Adipocyte (in vitro differentiated cells): ENCODE results near the gene PCDHA4.
"Not testable (repeated sequence)": the region's sequence is repeated elsewhere in the genome, so short reads cannot be mapped to it uniquely, and the experiment has no call there.

Source experiments
- DNase-seq: peaks from one replicate; pipeline ENCODE4 v3.0.0-alpha.2; 2015; ENCODE audit warnings: low read depth
- H3K27me3 ChIP-seq: replicated peaks from 2 replicates; pipeline ENCODE4 v1.7.0; 2013; ENCODE audit warnings: mild to moderate bottlenecking, low read length, moderate library complexity; ENCODE audit not compliant: control insufficient read depth, insufficient read depth
- H3K36me3 ChIP-seq: 2 replicates; pipeline ENCODE4 v1.7.0; 2013; ENCODE audit warnings: low read length, mild to moderate bottlenecking, moderate library complexity; ENCODE audit not compliant: control insufficient read depth, insufficient read depth, severe bottlenecking
- H3K4me1 ChIP-seq: 2 replicates; pipeline ENCODE4 v1.7.0; 2013; ENCODE audit warnings: mild to moderate bottlenecking, low read length, moderate library complexity; ENCODE audit not compliant: control insufficient read depth, insufficient read depth
- H3K4me3 ChIP-seq: 2 replicates; pipeline ENCODE4 v1.7.0; 2013; ENCODE audit warnings: mild to moderate bottlenecking, low read length, moderate library complexity
- H3K9ac ChIP-seq: 2 replicates; pipeline ENCODE4 v1.7.0; 2013; ENCODE audit warnings: mild to moderate bottlenecking, low read length, moderate library complexity
- H3K9me3 ChIP-seq: 2 replicates; pipeline ENCODE4 v1.7.0; 2013; ENCODE audit warnings: mild to moderate bottlenecking, low read length, moderate library complexity; ENCODE audit not compliant: control insufficient read depth

PCDHA4 gene

DNA sequence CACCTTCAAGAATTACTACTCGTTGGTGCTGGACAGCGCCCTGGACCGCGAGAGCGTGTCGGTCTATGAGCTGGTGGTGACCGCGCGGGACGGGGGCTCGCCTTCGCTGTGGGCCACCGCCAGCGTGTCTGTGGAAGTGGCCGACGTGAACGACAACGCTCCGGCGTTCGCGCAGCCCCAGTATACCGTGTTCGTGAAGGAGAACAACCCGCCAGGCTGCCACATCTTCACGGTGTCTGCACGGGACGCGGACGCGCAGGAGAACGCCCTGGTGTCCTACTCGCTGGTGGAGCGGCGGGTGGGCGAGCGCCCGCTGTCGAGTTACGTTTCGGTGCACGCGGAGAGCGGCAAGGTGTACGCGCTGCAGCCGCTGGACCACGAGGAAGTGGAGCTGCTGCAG lies 16.1 kb downstream of the PCDHA4 start:
- not testable (repeated sequence) for H3K9me3 ChIP-seq, DNase-seq, H3K4me3 ChIP-seq, H3K27me3 ChIP-seq, H3K36me3 ChIP-seq, H3K9ac ChIP-seq, H3K4me1 ChIP-seq

DNA sequence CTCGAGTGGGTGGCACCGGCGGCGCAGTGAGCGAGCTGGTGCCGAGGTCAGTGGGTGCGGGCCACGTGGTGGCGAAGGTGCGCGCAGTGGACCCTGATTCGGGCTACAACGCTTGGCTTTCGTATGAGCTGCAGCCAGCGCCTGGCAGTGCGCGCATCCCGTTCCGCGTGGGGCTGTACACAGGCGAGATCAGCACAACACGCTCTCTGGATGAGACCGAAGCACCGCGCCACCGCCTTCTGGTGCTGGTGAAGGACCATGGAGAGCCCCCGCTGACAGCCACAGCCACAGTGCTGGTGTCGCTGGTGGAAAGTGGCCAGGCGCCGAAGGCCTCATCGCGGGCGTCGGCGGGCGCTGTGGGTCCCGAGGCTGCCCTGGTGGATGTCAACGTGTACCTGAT lies 16.6 kb downstream of the PCDHA4 start:
- Histone ChIP-seq H3K27me3 (no peaks in the 10 kb centered on the region), H3K36me3 (no peaks in the 10 kb centered on the region), H3K9me3 (peaks cover 2% of the 10 kb centered on the region), H3K9ac (no peak overlapping the region), H3K4me1 (no peaks in the 10 kb centered on the region), H3K4me3 (no peak overlapping the region)
- DNase-seq: no peak

DNA sequence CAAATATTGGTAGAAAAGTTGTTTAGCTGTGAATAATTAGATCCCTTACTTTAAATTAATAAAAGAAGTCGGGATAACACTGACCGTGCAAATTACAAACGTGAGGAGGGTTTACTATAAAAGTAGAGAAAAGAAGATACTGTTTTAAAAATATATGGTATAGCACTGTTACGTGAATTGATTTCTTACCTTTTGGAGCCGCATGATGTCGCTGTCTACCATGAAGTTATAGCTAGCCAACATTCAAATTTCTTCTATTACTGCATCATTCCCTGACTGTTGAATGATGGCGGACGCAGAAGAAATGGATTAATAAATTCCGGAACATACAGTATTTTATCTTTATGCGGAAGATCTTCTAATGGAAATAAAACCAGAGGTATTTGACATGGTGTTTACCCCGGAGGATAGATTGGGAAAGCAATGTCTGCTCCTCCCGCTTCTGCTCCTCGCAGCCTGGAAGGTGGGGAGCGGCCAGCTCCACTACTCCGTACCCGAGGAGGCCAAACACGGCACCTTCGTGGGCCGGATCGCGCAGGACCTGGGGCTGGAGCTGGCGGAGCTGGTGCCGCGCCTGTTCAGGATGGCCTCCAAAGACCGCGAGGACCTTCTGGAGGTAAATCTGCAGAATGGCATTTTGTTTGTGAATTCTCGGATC lies 21.0 kb downstream of the PCDHA4 start, which contains the start of gene PCDHA6:
Gene PCDHA6 (plus strand): TSS at position 257 of the 658 bp plus-strand sequence. CDS start 132 bp downstream, at position 389.
- Histone ChIP-seq H3K9me3 (peaks cover 8% of the 10 kb centered on the region), H3K9ac (no peak within 1 kb of the TSS), H3K4me3 (peak within 1 kb of the TSS; percentile 69), H3K27me3 (no peaks in the 10 kb centered on the region), H3K4me1 (no peaks in the 10 kb centered on the region), H3K36me3 (no peaks in the 10 kb centered on the region)
- peak; percentile 28 for DNase-seq

DNA sequence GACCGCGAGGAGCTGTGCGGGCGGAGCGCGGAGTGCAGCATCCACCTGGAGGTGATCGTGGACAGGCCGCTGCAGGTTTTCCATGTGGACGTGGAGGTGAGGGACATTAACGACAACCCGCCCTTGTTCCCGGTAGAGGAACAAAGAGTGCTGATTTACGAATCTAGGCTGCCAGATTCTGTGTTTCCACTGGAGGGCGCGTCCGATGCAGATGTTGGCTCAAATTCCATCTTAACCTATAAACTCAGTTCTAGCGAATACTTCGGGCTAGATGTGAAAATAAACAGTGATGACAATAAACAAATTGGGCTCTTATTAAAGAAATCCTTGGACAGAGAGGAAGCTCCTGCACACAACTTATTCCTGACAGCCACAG lies 21.5 kb downstream of the PCDHA4 start:
- Histone ChIP-seq H3K9ac (no peak overlapping the region), H3K36me3 (no peaks in the 10 kb centered on the region), H3K4me1 (no peaks in the 10 kb centered on the region), H3K4me3 (peak overlapping the region; percentile 69), H3K9me3 (peaks cover 8% of the 10 kb centered on the region), H3K27me3 (no peaks in the 10 kb centered on the region)
- no peak for DNase-seq

DNA sequence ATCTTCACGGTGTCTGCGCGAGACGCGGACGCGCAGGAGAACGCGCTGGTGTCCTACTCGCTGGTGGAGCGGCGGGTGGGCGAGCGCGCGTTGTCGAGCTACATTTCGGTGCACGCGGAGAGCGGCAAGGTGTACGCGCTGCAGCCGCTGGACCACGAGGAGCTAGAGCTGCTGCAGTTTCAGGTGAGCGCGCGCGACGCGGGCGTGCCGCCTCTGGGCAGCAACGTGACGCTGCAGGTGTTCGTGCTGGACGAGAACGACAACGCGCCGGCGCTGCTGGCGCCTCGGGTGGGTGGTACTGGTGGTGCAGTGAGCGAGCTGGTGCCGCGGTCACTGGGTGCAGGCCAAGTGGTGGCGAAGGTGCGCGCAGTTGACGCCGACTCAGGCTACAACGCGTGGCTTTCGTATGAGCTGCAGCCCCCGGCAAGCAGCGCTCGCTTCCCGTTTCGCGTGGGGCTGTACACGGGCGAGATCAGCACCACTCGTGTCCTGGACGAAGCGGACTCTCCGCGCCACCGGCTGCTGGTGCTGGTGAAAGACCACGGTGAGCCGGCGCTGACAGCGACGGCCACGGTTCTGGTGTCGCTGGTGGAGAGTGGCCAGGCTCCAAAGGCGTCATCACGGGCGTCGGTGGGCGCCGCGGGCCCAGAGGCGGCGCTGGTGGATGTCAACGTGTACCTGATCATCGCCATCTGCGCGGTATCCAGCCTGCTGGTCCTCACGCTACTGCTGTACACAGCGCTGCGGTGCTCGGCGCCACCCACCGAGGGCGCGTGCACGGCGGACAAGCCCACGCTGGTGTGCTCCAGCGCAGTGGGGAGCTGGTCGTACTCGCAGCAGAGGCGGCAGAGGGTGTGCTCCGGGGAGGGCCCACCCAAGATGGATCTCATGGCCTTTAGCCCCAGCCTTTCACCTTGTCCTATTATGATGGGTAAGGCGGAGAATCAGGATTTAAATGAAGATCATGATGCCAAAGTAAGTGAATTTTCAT lies 22.9 kb downstream of the PCDHA4 start:
- not testable (repeated sequence) for H3K9me3 ChIP-seq, H3K36me3 ChIP-seq, H3K9ac ChIP-seq, H3K4me1 ChIP-seq, H3K27me3 ChIP-seq, H3K4me3 ChIP-seq, DNase-seq

DNA sequence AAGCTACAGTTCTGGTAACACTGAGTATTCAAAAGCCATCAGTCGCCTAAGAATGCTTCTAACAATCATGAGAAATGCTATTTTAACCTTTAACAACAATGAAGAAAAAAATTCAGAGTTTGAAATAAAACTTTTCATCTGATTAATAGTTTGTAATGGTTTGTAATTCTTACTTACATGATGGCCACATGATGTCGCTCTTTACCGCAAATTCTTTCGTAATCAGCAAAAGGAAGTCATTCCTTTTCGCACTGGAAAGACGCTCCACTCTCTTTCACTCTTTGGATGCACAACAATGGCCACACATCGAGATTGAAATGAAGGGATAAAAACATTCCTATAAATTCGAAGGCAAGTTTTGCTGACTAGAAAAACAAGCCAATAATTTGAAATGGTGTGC lies 27.1 kb downstream of the PCDHA4 start, which contains the start of gene PCDHA7:
Gene PCDHA7 (plus strand): TSS at position 277 of the 400 bp plus-strand sequence. CDS start 115 bp downstream, at position 392.
- Histone ChIP-seq H3K9me3 (peaks cover 7% of the 10 kb centered on the region), H3K4me3 (peak within 1 kb of the TSS; percentile 71), H3K36me3 (no peaks in the 10 kb centered on the region), H3K27me3 (no peaks in the 10 kb centered on the region), H3K9ac (no peak within 1 kb of the TSS), H3K4me1 (no peaks in the 10 kb centered on the region)
- peak; percentile 30 for DNase-seq

DNA sequence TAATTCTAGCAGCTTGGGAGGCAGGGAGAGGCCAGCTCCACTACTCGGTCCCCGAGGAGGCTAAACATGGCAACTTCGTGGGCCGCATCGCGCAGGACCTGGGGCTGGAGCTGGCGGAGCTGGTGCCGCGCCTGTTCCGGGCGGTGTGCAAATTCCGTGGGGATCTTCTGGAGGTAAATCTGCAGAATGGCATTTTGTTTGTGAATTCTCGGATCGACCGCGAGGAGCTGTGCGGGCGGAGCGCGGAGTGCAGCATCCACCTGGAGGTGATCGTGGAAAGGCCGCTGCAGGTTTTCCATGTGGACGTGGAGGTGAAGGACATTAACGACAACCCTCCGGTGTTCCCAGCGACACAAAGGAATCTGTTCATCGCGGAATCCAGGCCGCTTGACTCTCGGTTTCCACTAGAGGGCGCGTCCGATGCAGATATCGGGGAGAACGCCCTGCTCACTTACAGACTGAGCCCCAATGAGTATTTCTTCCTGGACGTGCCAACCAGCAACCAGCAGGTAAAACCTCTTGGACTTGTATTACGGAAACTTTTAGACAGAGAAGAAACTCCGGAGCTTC lies 27.7 kb downstream of the PCDHA4 start:
- H3K36me3 ChIP-seq, H3K9me3 ChIP-seq, H3K9ac ChIP-seq: not testable (repeated sequence)

DNA sequence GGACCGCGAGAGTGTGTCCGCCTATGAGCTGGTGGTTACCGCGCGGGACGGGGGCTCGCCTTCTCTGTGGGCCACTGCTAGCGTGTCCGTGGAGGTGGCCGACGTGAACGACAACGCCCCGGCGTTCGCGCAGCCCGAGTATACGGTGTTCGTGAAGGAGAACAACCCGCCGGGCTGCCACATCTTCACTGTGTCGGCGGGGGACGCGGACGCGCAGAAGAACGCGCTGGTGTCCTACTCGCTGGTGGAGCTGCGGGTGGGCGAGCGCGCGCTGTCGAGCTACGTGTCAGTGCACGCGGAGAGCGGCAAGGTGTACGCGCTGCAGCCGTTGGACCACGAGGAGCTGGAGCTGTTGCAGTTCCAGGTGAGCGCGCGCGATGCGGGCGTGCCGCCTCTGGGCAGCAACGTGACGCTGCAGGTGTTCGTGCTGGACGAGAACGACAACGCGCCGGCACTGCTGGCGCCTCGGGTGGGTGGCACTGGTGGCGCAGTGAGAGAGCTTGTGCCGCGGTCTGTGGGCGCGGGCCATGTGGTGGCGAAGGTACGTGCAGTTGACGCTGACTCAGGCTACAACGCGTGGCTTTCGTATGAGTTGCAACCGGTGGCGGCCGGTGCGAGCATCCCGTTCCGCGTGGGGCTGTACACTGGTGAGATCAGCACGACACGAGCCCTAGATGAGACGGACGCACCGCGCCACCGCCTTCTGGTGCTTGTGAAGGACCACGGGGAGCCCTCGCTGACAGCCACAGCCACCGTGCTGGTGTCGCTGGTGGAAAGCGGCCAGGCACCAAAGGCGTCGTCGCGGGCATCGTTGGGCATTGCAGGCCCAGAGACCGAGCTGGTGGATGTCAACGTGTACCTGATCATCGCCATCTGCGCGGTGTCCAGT lies 29.0 kb downstream of the PCDHA4 start:
- H3K4me3 ChIP-seq: no peak overlapping the region
- DNase-seq: no peak
- peaks cover 6% of the 10 kb centered on the region for H3K9me3 ChIP-seq
- H3K27me3 ChIP-seq: no peaks in the 10 kb centered on the region
- no peaks in the 10 kb centered on the region for H3K4me1 ChIP-seq
- H3K9ac ChIP-seq: no peak overlapping the region
- no peaks in the 10 kb centered on the region for H3K36me3 ChIP-seq

More for the DNA sequence above, 27.7 kb downstream of the PCDHA4 start:
- H3K27me3 ChIP-seq, DNase-seq, H3K4me1 ChIP-seq: not testable (repeated sequence)
- H3K4me3 ChIP-seq: peak overlapping the region; percentile 71

DNA sequence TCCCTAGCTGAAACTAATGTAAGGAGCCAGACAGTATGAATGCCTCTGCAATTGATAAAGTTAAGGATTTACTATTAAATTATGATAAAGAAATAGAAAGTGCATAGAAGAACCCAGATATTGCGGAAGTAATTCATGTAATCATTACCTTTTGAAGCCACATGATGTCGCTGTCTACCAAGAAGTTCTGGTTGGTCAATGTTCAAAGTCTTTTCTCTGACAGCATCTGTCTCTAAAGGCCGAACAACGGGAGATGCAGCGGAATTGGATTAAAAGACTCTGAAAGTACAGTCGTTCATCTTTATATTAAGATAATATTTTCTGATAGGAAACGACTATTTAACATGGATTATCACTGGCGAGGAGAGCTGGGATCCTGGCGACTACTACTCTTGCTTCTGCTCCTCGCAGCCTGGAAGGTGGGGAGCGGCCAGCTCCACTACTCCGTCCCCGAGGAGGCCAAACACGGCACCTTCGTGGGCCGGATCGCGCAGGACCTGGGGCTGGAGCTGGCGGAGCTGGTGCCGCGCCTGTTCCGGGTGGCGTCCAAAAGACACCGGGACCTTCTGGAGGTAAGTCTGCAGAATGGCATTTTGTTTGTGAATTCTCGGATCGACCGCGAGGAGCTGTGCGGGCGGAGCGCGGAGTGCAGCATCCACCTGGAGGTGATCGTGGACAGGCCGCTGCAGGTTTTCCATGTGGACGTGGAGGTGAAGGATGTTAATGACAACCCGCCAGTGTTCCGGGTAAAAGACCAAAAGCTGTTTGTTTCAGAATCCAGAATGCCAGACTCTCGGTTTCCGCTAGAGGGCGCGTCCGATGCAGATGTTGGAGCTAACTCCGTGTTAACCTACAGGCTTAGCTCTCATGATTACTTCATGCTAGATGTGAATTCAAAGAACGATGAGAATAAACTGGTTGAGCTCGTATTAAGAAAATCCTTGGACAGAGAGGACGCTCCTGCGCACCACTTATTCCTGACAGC lies 34.4 kb downstream of the PCDHA4 start, which contains the start of gene PCDHA8:
Gene PCDHA8 (plus strand): TSS at position 210 of the 985 bp plus-strand sequence. CDS start 135 bp downstream, at position 345.
- Histone ChIP-seq H3K36me3 (no peaks in the 10 kb centered on the region), H3K4me3 (no peak within 1 kb of the TSS), H3K27me3 (no peaks in the 10 kb centered on the region), H3K9ac (no peak within 1 kb of the TSS), H3K4me1 (no peaks in the 10 kb centered on the region), H3K9me3 (peaks cover 4% of the 10 kb centered on the region)
- peak; percentile 4 for DNase-seq
